Cardiac fibroblast (primary cell): ENCODE results near the gene TFB2M.
"Not testable (repeated sequence)": the region's sequence is repeated elsewhere in the genome, so short reads cannot be mapped to it uniquely, and the experiment has no call there.

ENCODE experiments used
- DNase-seq, 2 donors: peaks; one replicate each; pipeline versions ENCODE4 v3.0.0 to v3.0.0-alpha.2; 2010; ENCODE audit warnings: low read depth in 2 of 2
- H3K4me3 ChIP-seq, 2 donors: replicated peaks in 1 of 2; 1 replicate in 1 of 2; 2 replicates in 1 of 2; pipeline ENCODE4 v1.5.1; 2011; ENCODE audit warnings: low read depth in 2 of 2, low read length in 2 of 2, mild to moderate bottlenecking in 2 of 2, moderate library complexity in 1 of 2
- TF ChIP-seq, protein P1 (sequence below): IDR thresholded peaks from one replicate; pipeline ENCODE4 v1.5.1; 2011; ENCODE audit warnings: low read depth, mild to moderate bottlenecking, low read length, inconsistent platforms

Gene TFB2M

DNA sequence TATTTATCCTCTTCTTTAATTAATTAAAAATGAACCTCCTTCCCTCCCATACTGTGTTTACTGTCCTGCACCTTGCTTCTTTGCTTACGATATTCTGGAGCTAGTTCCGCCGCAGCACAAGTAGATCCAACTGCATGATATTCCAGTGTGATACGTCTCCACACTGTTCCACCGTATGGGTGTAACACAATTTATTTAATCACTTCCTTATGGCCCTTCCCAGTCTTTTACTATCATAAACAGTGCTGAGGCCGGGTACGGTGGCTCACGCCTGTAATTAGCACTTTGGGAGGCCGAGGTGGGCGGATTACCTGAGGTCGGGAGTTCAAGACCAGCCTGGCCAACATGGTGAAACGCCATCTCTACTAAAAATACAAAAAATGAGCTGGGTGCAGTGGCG is 25.9 kb upstream of the TFB2M start:
- no peak overlapping the region for H3K4me3 ChIP-seq
- DNase-seq = no peak
- TF ChIP-seq, protein P1, sequence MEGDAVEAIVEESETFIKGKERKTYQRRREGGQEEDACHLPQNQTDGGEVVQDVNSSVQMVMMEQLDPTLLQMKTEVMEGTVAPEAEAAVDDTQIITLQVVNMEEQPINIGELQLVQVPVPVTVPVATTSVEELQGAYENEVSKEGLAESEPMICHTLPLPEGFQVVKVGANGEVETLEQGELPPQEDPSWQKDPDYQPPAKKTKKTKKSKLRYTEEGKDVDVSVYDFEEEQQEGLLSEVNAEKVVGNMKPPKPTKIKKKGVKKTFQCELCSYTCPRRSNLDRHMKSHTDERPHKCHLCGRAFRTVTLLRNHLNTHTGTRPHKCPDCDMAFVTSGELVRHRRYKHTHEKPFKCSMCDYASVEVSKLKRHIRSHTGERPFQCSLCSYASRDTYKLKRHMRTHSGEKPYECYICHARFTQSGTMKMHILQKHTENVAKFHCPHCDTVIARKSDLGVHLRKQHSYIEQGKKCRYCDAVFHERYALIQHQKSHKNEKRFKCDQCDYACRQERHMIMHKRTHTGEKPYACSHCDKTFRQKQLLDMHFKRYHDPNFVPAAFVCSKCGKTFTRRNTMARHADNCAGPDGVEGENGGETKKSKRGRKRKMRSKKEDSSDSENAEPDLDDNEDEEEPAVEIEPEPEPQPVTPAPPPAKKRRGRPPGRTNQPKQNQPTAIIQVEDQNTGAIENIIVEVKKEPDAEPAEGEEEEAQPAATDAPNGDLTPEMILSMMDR = no peak

DNA sequence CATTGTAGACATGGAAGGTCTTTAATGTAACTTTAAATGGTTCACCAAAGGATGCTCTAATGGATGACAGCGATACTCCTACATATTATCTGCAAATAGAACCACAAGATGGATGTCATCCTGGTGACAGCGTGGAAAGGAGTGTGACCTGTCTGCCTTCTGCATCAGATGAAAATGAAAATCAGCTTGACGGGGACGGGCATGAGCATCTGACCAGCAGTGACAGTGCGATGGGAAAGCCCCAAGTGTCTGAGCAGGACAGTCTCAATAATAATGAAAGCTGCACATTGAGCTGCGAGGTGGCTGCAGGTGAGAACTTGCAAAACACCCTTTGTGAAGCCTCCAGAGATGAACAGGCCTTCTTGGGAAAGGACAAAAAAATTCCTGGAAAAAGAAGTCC is 25.4 kb upstream of the TFB2M start:
- TF ChIP-seq, protein P1 = no peak
- H3K4me3 ChIP-seq = no peak overlapping the region
- DNase-seq = no peak

DNA sequence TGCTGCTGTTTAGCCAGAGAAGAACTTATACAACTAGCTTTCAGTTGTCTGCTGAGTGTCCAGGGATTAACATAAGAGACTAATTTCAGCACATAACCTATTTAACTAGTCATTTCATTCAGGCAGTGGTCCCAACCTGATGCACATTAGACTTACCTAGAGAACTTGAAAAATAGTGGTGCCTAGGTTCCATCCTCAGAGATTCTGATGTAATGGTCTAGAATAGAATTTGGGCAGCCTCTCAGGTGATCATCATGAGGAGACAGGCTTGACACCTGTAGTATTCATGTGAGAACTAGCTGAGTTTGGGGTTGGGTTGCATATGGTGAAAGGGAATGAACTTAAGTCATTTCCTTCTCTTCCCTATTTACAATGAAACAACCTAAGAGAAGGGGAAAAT is 25.0 kb upstream of the TFB2M start:
- no peak for DNase-seq

DNA sequence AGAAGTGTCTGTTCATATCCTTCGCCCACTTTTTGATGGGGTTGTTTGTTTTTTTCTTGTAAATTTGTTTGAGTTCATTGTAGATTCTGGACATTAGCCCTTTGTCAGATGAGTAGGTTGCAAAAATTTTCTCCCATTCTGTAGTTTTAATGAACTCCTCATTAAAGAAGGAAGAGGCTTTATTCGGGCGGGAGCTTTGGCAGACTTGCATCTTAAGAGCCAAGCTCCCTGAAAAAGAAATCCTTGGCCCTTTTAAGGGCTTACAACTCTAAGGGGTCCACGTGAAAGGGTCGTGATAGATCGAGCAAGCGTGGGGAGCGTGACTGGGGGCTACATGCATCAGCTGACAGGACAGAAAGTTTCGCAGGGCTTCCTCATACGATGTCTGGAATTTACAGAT is 23.9 kb upstream of the TFB2M start:
- DNase-seq, H3K4me3 ChIP-seq: not testable (repeated sequence)

More for the DNA sequence above, 25.0 kb upstream of the TFB2M start:
- H3K4me3 ChIP-seq = no peak overlapping the region
- TF ChIP-seq, protein P1 = no peak

DNA sequence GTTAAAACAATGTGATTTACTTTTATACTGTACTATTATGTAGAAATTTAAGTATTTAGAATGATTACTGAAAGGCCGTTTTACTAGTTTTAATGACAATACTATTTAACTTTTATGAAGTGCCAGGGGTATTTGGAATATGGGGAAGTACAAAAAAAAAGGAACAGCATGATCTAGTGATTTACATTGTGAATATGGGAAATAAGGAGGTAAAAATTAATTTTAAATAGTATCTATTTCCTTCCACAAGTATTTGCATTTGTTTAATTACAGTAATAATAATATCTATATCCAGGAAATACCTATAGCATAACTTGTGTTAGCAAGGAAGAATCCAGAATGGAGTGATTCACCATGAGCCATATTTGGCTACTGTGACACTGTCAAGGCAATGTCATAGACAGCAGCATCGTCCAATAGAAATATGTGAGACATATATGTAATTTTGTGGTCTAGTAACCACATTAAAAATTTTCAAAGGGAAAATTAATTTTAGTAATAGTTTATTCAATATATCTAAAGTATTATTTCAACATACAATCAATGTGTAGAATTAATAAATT is 22.2 kb upstream of the TFB2M start:
- TF ChIP-seq, protein P1 = no peak
- no peak overlapping the region for H3K4me3 ChIP-seq
- peak; percentile 33 to 90 for DNase-seq

- peak overlapping the region in 1 of 2 donors; percentile 13 for H3K4me3 ChIP-seq
- peak; percentile 76 to 84 for DNase-seq
- TF ChIP-seq, protein P1 = no peak
These were observed 21.5 kb upstream of the TFB2M start for GRCh38 chr1:246587606-246588005.

DNA sequence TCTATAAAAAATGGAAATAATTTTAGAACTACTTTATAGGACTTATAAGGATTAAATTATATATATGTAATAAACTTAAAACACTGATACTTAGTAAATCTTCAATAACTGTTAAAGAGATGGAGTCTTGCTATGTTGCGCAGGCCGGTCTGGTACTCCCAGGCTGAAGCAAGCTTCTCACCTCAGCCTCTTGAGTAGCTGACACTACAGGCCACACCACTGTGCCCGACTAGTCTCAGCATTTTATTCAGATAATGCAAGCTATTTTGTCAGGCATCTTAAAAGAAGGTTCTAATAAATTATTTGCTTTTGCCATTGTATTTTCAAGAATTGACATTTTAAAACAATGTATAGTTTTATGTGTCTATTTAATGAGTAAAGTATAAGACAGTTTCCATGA is 21.0 kb upstream of the TFB2M start:
- no peak overlapping the region for H3K4me3 ChIP-seq
- peak in 1 of 2 donors; percentile 20 for DNase-seq
- TF ChIP-seq, protein P1 = no peak
